ENCODE results near the gene SRPRA. TPM values are rescaled to one million over a fixed set of nuclear protein-coding genes. Genes with fewer than 3 reads are reported as not detected.
"Not testable (repeated sequence)": the region's sequence is repeated elsewhere in the genome, so short reads cannot be mapped to it uniquely, and the experiment has no call there.

SRPRA gene
- total RNA-seq, 2 donors from 2014 or later, result 65.1 to 95.7 TPM

DNA sequence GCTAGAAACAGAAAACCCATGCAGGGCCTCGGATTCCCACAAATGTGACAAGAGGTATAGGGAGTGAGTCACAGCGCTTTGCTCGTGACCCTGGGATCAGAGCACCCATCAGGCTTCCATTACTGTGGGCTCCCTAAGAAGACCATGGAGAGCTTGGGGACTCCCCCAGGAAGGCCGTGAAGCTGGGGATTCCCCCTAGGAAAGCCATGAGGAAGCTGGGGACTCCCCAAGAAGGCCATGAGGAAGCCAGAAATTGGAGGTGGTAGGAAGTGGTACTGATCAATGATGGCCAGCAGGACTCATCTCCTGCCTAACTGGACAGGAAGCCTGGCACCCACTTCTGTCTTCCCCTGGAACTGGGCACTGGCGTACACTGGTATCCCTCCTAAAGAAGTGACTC is 25.0 kb upstream of the SRPRA start:
- ATAC-seq, result no peak
- intact Hi-C loops (cut with DNase I), result no loop called here
- no peak for DNase-seq

DNA sequence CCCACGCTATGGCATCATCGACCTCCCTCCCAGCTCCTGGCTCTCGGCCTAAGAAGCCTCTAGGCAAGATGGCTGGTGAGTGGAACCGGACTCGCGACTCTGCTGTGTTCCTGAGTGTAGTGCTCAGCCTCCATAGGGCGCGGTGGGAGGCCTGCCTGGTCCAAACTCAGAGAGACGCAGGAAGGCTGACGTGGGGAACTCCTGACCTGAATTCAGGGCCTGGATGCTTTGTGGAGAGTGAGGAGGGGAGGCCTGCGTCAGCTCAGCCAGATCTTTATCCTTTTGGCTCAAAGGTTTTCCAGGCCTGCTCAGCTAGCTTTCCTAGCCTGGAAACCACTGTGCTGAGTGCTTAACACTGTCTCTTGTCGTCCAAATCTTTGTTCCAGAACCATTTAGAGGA is 22.2 kb upstream of the SRPRA start:
- ATAC-seq (peak; percentile 22 to 51), DNase-seq (peak; percentile 31)
- intact Hi-C loops (cut with DNase I), result no loop called here

DNA sequence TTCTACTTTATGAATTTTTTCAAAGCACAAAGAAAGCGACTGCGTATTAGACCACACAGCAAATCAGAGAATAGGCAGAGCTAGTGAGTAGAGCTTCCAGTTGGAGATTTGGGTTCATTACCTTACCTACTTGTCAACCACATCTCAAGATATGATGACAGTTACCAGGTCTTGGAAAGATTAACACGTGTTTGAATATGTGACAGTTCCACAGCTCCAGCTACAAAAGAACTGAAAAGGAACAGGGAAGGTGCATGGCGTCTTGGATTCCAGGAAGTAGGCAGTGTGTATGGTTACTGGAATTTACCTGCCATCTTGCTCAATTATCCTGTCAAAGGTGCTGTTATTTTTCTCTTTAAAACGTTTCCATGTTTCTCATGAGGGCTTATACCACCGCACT is 19.5 kb upstream of the SRPRA start:
- intact Hi-C loops (cut with DNase I), result no loop called here
- DNase-seq (no peak), ATAC-seq (no peak)

DNA sequence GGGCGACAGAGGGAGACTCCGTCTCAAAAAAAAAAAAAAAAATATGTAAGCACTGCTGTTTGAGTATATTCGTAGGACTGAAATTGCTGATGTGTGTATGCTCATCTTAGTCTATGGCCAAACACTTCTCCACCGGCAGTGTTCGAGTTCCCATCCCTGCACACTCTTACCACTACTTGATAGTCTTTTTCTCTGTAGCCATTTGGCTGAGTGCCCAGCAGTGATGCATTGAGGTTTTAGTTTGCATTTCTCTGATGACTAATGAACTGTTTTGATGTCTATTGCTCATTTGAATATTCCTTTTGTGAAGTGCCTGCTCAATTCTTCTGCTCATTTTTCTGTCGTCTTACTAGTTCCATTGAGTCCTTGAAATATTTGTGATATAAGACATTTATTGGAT is 16.1 kb upstream of the SRPRA start:
- ATAC-seq (no peak), DNase-seq (peak; percentile 79)
- intact Hi-C loops (cut with DNase I), result no loop called here

DNA sequence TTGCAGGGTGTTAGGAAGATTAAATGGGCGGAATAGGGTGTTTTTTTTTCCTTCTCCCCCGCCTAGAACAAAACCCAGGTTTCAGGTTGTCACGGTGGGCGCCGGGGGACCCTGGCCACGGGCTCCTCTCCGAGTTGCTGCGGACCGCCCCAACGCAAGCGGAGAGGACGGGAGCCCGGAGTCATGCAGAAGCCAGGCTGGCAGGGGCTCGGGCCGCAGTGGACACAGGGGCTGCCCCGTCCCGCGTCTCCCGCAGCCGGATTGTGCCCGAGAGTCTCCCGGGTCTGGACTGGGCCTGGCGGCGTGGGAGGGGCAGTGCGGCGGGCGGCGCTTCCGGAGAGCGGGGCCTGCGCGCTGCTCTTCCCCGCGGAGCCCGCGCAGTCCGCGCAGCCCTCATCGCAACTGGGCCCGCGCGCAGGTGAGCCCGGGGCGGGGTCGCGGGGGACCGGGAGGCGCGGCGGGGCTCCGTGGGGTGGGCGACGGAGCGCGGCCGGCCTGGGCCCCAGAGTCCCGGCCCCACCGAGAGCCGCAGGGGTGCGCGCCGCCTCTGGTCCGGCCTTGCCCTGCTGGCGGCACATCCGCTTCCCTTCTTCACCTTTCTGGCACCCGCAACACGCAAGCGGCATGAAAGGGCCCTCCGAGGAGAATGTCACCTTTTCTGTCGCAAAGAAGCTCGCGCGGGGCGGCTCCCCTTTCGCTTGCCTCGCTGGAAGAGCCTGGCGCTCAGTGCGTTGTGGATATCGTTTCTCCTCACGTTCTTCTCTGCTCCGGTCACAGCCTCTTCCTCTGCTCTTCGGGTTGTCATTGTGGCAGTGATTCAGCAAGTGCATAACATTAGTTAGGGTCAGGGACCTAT is 14.3 kb upstream of the SRPRA start, which contains the start of gene TIRAP:
Gene TIRAP (plus strand): TSS at position 358 of the 856 bp plus-strand sequence. CDS start 7,802 bp downstream, outside the sequence.
- intact Hi-C loops (cut with DNase I), result no loop called here
- peak; percentile 93 to 94 for ATAC-seq

DNA sequence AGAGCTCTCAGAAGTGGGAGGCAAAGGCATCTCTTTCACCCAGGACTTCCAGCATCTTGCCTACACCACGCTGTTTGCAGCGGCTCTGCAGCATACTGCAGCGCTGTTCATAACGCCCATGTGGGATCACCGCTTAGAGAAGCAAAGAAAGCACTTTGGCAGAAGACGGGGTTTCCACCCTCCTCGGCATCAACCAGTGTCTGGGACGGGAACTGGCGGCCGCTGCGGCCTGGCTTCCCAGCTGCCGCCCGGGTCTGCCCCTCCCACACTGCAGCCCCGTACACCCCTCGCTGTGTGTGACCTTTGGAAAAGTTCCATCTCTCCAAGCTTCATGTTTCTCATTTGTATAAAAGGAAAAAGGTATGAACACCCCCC is 13.7 kb upstream of the SRPRA start:
- intact Hi-C loops (cut with DNase I), result no loop called here

More for the DNA sequence above, 14.3 kb upstream of the SRPRA start, which contains the start of gene TIRAP:
- DNase-seq, result peak; percentile 72

DNA sequence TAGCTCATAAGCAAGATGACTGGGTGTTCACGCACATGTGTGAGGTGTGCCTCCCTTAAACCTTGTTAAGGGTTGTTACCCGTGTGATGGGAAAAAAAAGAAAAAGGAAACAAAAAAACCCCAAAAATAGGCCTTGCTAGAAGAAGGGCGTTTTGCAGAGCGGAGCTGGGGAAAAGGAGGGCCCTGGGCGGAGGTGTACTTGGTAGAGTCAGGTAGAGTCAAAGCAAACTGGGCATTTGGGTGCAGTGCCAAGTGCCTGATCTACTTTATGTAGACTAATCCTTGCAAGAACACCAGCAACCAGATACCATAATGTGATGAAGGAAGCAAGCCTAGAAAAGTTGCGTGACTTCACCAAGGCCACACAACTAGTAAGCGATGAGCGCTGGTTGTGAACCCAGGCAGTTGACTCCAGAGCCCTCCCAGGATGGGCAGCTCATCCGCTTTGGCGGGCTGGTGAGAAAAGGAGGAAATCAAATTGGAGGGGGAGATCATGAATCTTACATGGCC is 13.0 kb upstream of the SRPRA start:
- intact Hi-C loops (cut with DNase I), result no loop called here
- no peak for ATAC-seq
- DNase-seq, result no peak

More for the DNA sequence above, 13.7 kb upstream of the SRPRA start:
- ATAC-seq (peak; percentile 73 to 76), DNase-seq (peak; percentile 66)

DNA sequence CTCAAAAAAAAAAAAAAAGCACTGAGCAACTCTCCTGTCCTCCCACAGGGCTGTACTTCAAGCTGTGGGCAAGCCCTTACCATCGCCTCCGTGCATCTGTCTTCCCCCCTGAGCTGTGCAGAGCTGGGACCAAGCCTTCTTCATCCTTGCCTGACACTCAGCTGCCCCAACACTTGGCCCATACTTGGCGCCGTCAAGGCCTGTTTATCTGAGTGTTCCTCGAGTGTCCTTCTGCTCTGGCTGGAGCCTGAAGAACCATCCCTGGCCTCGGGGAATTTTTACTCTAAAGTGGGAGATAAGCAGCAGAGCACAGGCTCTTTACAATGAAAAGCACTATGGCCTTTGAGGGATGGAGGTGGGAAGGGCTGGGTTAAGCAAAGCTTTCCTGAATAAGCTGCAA is 12.6 kb upstream of the SRPRA start:
- intact Hi-C loops (cut with DNase I), result no loop called here
- ATAC-seq (no peak), DNase-seq (no peak)

DNA sequence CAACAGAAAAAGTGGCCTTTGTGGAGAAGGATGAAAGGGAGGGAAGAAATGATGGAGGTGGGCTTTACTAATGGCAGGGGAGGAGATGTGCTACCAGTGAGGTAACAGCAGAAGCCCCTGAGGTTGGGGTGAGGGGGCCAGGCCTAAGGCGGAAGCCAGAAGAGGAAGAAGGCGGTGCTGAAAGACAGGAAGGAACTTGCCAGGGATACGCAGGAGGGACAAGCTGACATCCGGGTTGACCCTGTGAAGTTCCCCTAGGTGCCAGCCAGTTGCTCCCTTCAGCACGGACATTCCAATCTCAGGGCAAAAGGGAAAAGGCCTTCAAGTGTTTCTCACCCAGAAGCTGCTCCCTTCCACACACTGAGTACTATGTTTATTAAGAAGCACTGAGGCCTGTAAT is 11.9 kb upstream of the SRPRA start:
- no peak for DNase-seq
- intact Hi-C loops (cut with DNase I), result no loop called here
- no peak for ATAC-seq

DNA sequence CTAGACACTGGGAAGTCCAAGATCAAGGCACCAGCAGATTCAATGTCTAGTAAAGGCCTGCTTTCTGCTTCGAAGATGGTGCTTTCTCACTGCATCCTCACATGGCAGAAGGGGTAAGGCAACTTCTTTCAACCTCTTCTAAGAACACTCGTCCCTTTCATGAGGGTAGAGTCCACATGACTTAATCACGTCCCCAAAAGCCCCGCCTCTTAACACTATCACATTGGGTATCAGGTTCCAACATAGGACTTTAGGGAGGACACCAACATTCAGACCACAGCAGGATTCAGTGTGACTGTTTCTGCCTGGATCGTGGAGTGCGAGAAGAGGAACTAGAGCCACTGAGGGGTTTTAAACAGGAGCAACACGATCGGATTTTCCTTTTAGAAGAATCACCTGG is 10.5 kb upstream of the SRPRA start:
- ATAC-seq (no peak), DNase-seq (no peak)
- intact Hi-C loops (cut with DNase I), result no loop called here

DNA sequence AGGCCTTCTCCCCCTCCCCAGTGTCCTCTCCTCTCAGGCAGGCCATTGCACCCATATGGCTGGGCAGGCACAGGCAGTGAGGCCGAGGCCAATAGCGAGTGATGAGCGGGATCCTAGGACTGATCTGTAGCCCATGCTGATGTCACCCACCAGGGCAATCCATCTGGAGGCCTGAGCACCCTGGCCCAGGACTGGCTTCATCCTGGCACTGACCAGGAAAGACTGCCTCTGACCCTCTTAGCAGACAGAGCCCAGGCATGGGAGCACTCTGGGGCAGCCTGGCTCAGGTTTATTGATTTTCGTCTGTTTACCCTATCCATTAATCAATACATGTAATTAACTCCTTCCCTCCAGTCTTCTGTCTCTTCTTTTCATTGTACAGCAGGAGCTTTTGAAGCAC is 9.1 kb upstream of the SRPRA start:
- ATAC-seq, result no peak
- intact Hi-C loops (cut with DNase I), result no loop called here
- no peak for DNase-seq

DNA sequence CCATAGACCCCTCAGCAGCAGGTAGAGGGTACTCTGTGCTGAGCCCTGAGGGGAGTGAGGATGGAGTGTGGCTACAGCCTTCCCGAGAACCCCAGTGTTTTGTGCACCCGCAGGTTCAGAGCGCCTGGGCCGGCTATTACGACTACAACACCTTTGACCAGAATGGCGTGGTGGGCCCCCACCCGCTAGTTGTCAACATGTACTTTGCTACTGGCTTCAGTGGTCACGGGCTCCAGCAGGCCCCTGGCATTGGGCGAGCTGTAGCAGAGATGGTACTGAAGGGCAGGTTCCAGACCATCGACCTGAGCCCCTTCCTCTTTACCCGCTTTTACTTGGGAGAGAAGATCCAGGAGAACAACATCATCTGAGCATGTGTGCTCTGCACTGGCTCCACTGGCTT is 8.6 kb upstream of the SRPRA start:
- intact Hi-C loops (cut with DNase I), result no loop called here
- DNase-seq, result no peak
- no peak for ATAC-seq

DNA sequence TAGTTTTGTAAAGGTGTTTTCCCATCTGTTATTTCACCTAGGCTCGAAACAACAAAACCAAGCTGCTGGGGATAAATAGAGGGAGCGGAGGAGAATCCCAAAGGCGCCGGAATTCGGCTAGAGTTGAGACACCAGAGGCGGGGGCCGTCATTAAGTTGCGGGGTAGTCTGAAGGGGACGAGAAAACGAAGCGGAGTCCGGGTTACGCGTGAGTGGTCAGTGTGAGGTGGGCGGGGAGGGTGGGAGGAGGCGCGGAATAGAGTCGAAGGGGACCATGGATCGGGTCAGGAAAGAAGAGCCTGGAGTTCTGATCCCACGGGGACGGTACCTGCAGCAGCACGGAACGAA is 361 bp downstream of the SRPRA start:
- peak; percentile 20 to 41 for ATAC-seq
- peak; percentile 29 for DNase-seq
- intact Hi-C loops (cut with DNase I), result loop anchor here in 1 of 2 donors (10.0 kb wide), 1 partner anchor 54 kb away; the partner anchor contains the start of genes FAM118B and RPUSD4

DNA sequence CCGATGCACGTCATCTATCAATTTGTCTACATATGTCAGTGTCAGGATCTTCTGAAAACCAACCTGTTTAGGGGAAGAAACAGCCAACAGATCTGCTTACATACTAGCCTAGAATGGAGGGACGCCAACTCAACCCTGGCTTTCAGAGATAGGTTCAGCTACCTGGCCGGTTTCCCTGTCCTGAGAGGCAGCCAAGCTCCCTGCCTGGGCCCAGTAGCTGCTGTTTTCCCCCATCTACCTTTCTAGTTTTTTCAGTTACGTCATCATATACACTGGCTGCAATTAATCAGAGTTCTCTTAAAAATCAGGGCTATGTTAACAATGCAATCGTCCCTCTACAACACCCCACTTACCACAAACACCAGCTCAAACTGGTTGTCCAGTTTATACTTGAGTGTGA is 1.0 kb downstream of the SRPRA start:
- intact Hi-C loops (cut with DNase I), result loop anchor here in 1 of 2 donors (10.0 kb wide), 1 partner anchor 53 kb away; the partner anchor contains the start of genes FAM118B and RPUSD4
- no peak for ATAC-seq
- DNase-seq, result no peak

DNA sequence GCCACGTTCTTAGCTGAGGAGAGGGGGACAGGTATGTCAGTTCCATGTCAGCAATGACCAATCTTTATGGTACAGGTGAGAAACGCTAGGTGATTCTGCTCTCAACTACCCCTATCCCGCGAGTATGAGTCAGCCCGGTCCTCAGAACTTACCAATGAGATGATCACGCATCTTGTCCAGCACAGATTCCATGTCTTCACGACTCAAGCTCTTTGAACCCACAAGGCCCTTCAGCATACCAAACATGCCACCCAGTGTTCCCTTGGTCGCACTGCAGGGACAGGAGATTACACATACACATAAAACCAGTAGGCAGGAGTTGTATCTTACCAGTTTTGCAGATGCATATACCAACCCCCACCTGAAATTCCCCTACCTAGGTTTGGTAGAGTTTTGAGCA is 2.9 kb downstream of the SRPRA start:
- intact Hi-C loops (cut with DNase I), result loop anchor here in 1 of 2 donors (10.0 kb wide), 1 partner anchor 51 kb away; the partner anchor contains the start of genes FAM118B and RPUSD4
- DNase-seq, result no peak
- ATAC-seq, result no peak

DNA sequence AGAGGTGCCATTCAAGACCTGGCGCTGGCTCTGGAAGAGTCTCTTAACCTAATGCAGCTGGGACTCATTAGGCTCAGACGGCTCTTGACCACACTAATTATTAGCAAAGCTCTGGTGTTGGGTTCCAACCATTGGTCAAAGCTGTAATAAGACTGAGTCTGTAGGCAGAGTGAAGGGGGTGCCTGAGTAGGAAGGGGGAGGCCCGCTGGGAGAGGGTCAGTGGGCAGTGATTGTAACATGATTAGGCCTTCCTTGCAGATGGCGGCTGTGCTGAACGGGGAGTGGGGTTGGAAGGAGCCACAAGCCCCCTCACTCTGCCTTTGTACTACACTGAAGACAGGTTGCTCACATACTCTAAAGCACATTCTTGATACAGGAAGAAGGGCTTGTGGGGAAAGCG is 5.2 kb downstream of the SRPRA start:
- ATAC-seq, result no peak
- intact Hi-C loops (cut with DNase I), result loop anchor here in 1 of 2 donors (10.0 kb wide), 1 partner anchor 49 kb away; the partner anchor contains the start of genes FAM118B and RPUSD4
- no peak for DNase-seq

DNA sequence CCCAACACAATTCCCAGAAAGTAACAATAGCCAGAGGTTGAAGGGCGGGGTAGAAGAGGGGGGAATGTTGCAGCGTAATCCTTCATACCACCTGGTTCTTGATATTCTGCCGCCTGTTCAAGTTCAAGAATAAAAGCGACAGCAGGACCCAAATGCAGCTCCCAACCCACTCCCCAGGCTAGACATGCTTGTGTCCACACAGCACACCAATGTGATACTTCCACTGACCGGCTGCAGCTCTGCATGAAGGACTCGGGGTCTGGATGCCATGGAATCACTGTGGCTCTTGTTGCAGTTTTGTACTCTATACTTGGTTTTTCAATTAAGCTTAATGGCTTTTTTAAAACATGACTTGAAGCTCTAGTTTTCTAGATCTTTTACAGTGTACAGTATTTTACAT is 6.5 kb downstream of the SRPRA start:
- DNase-seq (no peak), ATAC-seq (no peak)
- intact Hi-C loops (cut with DNase I), result loop anchor here in 1 of 2 donors (10.0 kb wide), 1 partner anchor 47 kb away; the partner anchor contains the start of genes FAM118B and RPUSD4

DNA sequence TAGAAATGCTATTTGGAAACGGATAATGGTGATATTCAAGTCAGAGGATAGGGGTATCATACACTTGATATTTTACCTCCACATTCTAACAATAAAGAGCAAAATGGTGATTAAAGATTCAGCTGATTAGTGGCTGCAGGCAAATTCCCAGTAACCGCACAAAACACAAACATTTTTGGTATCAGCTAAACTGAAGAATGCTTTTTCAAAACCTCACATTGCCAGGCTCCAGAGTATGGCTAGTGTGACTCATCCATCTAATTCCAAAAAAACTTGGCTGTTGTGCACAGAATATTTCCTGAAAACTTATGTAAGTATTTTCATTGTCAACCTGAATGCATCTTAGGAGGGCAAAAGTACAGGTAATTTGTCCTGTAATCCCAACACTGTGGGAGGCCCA is 10.9 kb downstream of the SRPRA start:
- intact Hi-C loops (cut with DNase I), result no loop called here
- ATAC-seq (peak in 1 of 2 donors; percentile 12), DNase-seq (no peak)

DNA sequence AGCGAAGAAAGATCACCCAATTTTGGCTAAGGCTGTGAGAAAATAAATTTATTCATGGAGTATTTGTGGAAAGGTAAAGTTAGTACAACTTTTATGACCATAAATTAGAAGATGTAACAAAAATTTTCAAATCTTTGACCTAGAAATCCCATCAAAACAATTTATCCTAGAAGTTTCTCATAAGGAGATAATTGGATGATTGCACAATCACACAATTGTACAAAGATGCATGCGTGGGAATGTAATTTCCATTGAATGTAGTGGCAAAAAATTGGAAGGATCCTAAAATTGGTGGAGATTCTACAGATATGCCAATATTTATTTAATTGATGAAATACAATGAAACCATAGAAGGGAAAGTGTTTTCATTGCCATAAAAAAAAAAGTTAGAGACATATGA is 11.6 kb downstream of the SRPRA start:
- DNase-seq (no peak), ATAC-seq (no peak)
- intact Hi-C loops (cut with DNase I), result no loop called here

DNA sequence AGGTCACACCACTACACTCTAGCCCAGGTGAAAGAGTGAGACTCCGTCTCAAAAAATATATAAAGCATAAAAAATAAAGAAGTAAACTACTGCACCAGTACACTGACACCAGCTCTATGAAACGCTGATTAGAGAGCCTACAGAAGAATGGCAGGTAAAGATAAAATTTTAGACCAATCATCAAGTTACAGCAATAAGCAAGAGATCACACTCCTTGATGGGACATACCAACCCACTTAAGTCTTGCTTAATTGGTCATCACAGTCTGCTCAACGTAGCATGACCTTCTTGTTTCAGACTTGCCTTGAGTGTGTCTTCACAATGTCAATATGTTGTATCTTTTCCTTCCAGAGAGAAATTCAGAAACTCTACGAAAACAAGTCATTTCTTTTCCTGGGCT is 12.5 kb downstream of the SRPRA start:
- ATAC-seq (no peak), DNase-seq (no peak)
- intact Hi-C loops (cut with DNase I), result no loop called here

DNA sequence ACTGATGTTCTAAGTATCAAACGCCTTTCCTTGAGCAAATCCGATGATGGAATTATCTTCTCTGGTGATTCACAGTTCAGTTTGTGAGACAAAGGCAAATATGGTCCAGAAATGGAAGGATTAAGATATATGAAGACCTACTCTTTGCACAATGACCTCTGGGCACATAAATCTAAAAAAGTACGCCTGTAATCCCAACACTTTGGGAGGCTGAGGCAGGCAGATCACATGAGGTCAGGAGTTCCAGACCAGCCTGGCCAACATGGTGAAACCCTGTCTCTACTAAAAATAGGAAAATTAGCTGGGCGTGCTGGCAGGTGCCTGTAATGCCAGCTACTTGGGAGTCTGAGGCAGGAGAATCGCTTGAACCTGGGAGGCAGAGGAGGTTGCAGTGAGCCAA is 13.2 kb downstream of the SRPRA start:
- ATAC-seq; DNase-seq; intact Hi-C loops (cut with DNase I): not testable (repeated sequence)
